Uterus (tissue), 4 donors: ENCODE data around the gene ZNF579. TPM values are rescaled to one million over a fixed set of nuclear protein-coding genes. Genes with fewer than 3 reads are reported as not detected.

Experiments used
- DNase-seq, 2 donors: peaks; one replicate each; pipeline ENCODE4 v3.0.0-alpha.2; 2019 to 2020
- H3K27ac ChIP-seq, 2 donors: fragments of 200-600 bp; sonication (generic); 1 replicate in 1 of 2; 2 replicates in 1 of 2; pipeline ENCODE4 v1.5.1; 2016 to 2018
- H3K27me3 ChIP-seq, 2 donors: fragments of 200-600 bp; sonication (generic); one replicate each; pipeline ENCODE4 v1.5.1; 2018 to 2019; ENCODE audit warnings: control low read depth in 1 of 2
- H3K36me3 ChIP-seq, 2 donors: fragments of 200-600 bp; sonication (generic); one replicate each; pipeline ENCODE4 v1.5.1; 2019; ENCODE audit warnings: control low read depth in 1 of 2
- H3K4me1 ChIP-seq, 2 donors: fragments of 200-600 bp; sonication (generic); one replicate each; pipeline ENCODE4 v1.5.1; 2018 to 2019; ENCODE audit warnings: control low read depth in 1 of 2
- H3K4me3 ChIP-seq, 2 donors: fragments of 200-600 bp; sonication (generic); 1 replicate in 1 of 2; 2 replicates in 1 of 2; pipeline ENCODE4 v1.5.1; 2018 to 2019; ENCODE audit warnings: mild to moderate bottlenecking in 1 of 2
- H3K9me3 ChIP-seq, 2 donors: fragments of 200-600 bp; sonication (generic); one replicate each; pipeline ENCODE4 v1.5.1; 2019; ENCODE audit warnings: control low read depth in 1 of 2
- CTCF ChIP-seq, 4 experiments: fragments of 200-600 bp in 2 of 4; fragments of 450-650 bp in 2 of 4; sonication (generic) in 2 of 4; IDR thresholded peaks; one replicate each; pipeline ENCODE4 v1.5.1; 2016 to 2019; ENCODE audit warnings: antibody characterized with exemption in 4 of 4, mild to moderate bottlenecking in 2 of 4, moderate library complexity in 1 of 4
- POLR2A ChIP-seq, 2 donors: fragments of 450-650 bp; IDR thresholded peaks; one replicate each; pipeline ENCODE4 v1.6.1; 2016; ENCODE audit warnings: antibody characterized with exemption in 2 of 2, mild to moderate bottlenecking in 1 of 2, moderate library complexity in 1 of 2
- intact Hi-C: fragments of 100-400 bp; cut with DNase I; formaldehyde crosslinking; loops from one replicate; pipeline ENCODE4 v1.15.1; 2023; ENCODE audit warnings: low total_unique reads
- total RNA-seq, 4 donors: library from RNA; depleted of rRNA in 3 of 4; stranded (reverse); fragments of >200 nt in 3 of 4; gene quantifications; one replicate each; pipeline versions ENCODE4 v1.1.0 to v1.2.4, GENCODE V29; 2014 to 2023
- donor health status: DM: yes; HTN: yes; CAD: no.

Gene ZNF579
- total RNA-seq, 4 donors from 2014 or later, result 4.4 to 21.9 TPM; not detected in 2

- no peak for DNase-seq
- no peak overlapping the region for H3K27ac ChIP-seq
- intact Hi-C loops, result no loop called here
- no peak overlapping the region for H3K4me3 ChIP-seq
- H3K27me3 ChIP-seq, result no peaks in the 10 kb centered on the region
- no peak for TF ChIP-seq POLR2A (IDR thresholded peaks at IDR 0.05)
- TF ChIP-seq CTCF (IDR thresholded peaks at IDR 0.05), result no peak
- no peaks in the 10 kb centered on the region for H3K4me1 ChIP-seq
- no peaks in the 10 kb centered on the region for H3K36me3 ChIP-seq
- H3K9me3 ChIP-seq, result no peaks in the 10 kb centered on the region
Measured at GRCh38 chr19:55542292-55542855, 38.3 kb downstream of the ZNF579 start.

- H3K27ac ChIP-seq, result no peak overlapping the region
- no peaks in the 10 kb centered on the region for H3K4me1 ChIP-seq
- no peaks in the 10 kb centered on the region for H3K9me3 ChIP-seq
- TF ChIP-seq POLR2A (IDR thresholded peaks at IDR 0.05), result no peak
- no peak for TF ChIP-seq CTCF (IDR thresholded peaks at IDR 0.05)
- DNase-seq, result no peak
- H3K4me3 ChIP-seq, result no peak overlapping the region
- intact Hi-C loops, result no loop called here
- no peaks in the 10 kb centered on the region for H3K36me3 ChIP-seq
- H3K27me3 ChIP-seq, result no peaks in the 10 kb centered on the region
Measured at GRCh38 chr19:55541091-55541490, 39.6 kb downstream of the ZNF579 start.

- intact Hi-C loops, result no loop called here
- H3K9me3 ChIP-seq, result no peaks in the 10 kb centered on the region
- H3K27ac ChIP-seq, result no peak overlapping the region
- no peaks in the 10 kb centered on the region for H3K4me1 ChIP-seq
- no peak overlapping the region for H3K4me3 ChIP-seq
- TF ChIP-seq POLR2A (IDR thresholded peaks at IDR 0.05) (no peak), CTCF (IDR thresholded peaks at IDR 0.05) (no peak)
- no peak for DNase-seq
- H3K36me3 ChIP-seq, result no peaks in the 10 kb centered on the region
- no peaks in the 10 kb centered on the region for H3K27me3 ChIP-seq
Measured at GRCh38 chr19:55540619-55541018, 40.0 kb downstream of the ZNF579 start.

GRCh38 chr19:55539090-55539984, 41.3 kb downstream of the ZNF579 start:
- H3K27ac ChIP-seq, result no peak overlapping the region
- no peaks in the 10 kb centered on the region for H3K27me3 ChIP-seq
- no peak overlapping the region for H3K4me3 ChIP-seq
- no peaks in the 10 kb centered on the region for H3K9me3 ChIP-seq
- TF ChIP-seq CTCF (IDR thresholded peaks at IDR 0.05), result no peak
- no peak for TF ChIP-seq POLR2A (IDR thresholded peaks at IDR 0.05)
- H3K4me1 ChIP-seq, result no peaks in the 10 kb centered on the region
- H3K36me3 ChIP-seq, result no peaks in the 10 kb centered on the region
- no peak for DNase-seq
- intact Hi-C loops, result no loop called here

- Histone ChIP-seq H3K36me3 (no peaks in the 10 kb centered on the region), H3K9me3 (no peaks in the 10 kb centered on the region), H3K4me3 (no peak overlapping the region), H3K4me1 (no peaks in the 10 kb centered on the region), H3K27ac (no peak overlapping the region), H3K27me3 (no peaks in the 10 kb centered on the region)
- TF ChIP-seq CTCF (IDR thresholded peaks at IDR 0.05) (no peak), POLR2A (IDR thresholded peaks at IDR 0.05) (no peak)
- intact Hi-C loops, result no loop called here
- DNase-seq, result no peak
Measured at GRCh38 chr19:55538132-55538531, 42.5 kb downstream of the ZNF579 start.
